SK-N-SH treated with all-trans-retinoic acid at 6 μM for 48 hours (cell line): ENCODE results near the gene DIP2C.

ENCODE experiments used
- ATAC-seq: fragments of 200-7000 bp; cut with Tn5 transposase; 3 replicates; pipeline ENCODE4 v1.9.1; 2020; ENCODE audit warnings: mild to moderate bottlenecking, moderate library complexity
- ARNTL ChIP-seq: fragments of 450-650 bp; formaldehyde crosslinking; IDR thresholded peaks from 2 replicates; pipeline ENCODE4 v1.5.0; 2020; ENCODE audit warnings: low read depth, mild to moderate bottlenecking, moderate library complexity, borderline replicate concordance
- BACH2 ChIP-seq: fragments of 250-450 bp; sonication (Bioruptor Pico); IDR thresholded peaks from 2 replicates; pipeline ENCODE4 v1.9.0; 2021; ENCODE audit warnings: mild to moderate bottlenecking, borderline replicate concordance
- CSDC2 ChIP-seq: fragments of 250-450 bp; sonication (Bioruptor Pico); IDR thresholded peaks from 2 replicates; pipeline ENCODE4 v1.5.0; 2020; ENCODE audit warnings: mild to moderate bottlenecking, moderate library complexity
- CSRNP3 ChIP-seq: fragments of 250-450 bp; sonication (Bioruptor Pico); IDR thresholded peaks from 2 replicates; pipeline ENCODE4 v1.5.1; 2021; ENCODE audit warnings: mild to moderate bottlenecking, moderate library complexity
- ESRRG ChIP-seq: fragments of 250-450 bp; sonication (Bioruptor Pico); IDR thresholded peaks from 2 replicates; pipeline ENCODE4 v1.6.1; 2021; ENCODE audit warnings: mild to moderate bottlenecking
- GLIS3 ChIP-seq: fragments of 250-450 bp; sonication (Bioruptor Pico); IDR thresholded peaks from 2 replicates; pipeline ENCODE4 v1.5.0; 2020; ENCODE audit warnings: mild to moderate bottlenecking, moderate library complexity
- ISL1 ChIP-seq: fragments of 250-450 bp; sonication (Bioruptor Pico); IDR thresholded peaks from 2 replicates; pipeline ENCODE4 v2.1.2; 2022; ENCODE audit warnings: mild to moderate bottlenecking, moderate library complexity
- OSR1 ChIP-seq: fragments of 250-450 bp; sonication (Bioruptor Pico); IDR thresholded peaks from 2 replicates; pipeline ENCODE4 v1.8.0; 2022; ENCODE audit warnings: moderate library complexity, mild to moderate bottlenecking, inconsistent platforms
- PATZ1 ChIP-seq: fragments of 250-450 bp; sonication (Bioruptor Pico); IDR thresholded peaks from 2 replicates; pipeline ENCODE4 v1.8.0; 2020; ENCODE audit warnings: mild to moderate bottlenecking, moderate library complexity, borderline replicate concordance
- RARB ChIP-seq: fragments of 250-450 bp; sonication (Bioruptor Pico); IDR thresholded peaks from 2 replicates; pipeline ENCODE4 v1.8.0; 2021; ENCODE audit warnings: mild to moderate bottlenecking, moderate library complexity
- SNAI2 ChIP-seq: fragments of 250-450 bp; sonication (Bioruptor Pico); IDR thresholded peaks from 2 replicates; pipeline ENCODE4 v1.5.0; 2020; ENCODE audit warnings: mild to moderate bottlenecking, moderate library complexity
- TCF4 ChIP-seq: fragments of 250-450 bp; sonication (Bioruptor Pico); IDR thresholded peaks from 2 replicates; pipeline ENCODE4 v1.8.0; 2021; ENCODE audit warnings: mild to moderate bottlenecking, moderate library complexity, borderline replicate concordance
- TOX ChIP-seq: fragments of 250-450 bp; sonication (Bioruptor Pico); IDR thresholded peaks from 2 replicates; pipeline ENCODE4 v1.8.0; 2021; ENCODE audit warnings: mild to moderate bottlenecking, moderate library complexity, borderline replicate concordance
- TSHZ2 ChIP-seq: fragments of 250-450 bp; sonication (Bioruptor Pico); IDR thresholded peaks from 2 replicates; pipeline ENCODE4 v1.5.0; 2020; ENCODE audit warnings: mild to moderate bottlenecking, moderate library complexity
- ZC3H10 ChIP-seq: fragments of 250-450 bp; sonication (Bioruptor Pico); IDR thresholded peaks from 2 replicates; pipeline ENCODE4 v1.5.1; 2021; ENCODE audit warnings: mild to moderate bottlenecking, moderate library complexity
- ZNF70 ChIP-seq: fragments of 450-650 bp; formaldehyde crosslinking; IDR thresholded peaks from 2 replicates; pipeline ENCODE4 v1.5.0; 2020; ENCODE audit warnings: mild to moderate bottlenecking, moderate library complexity
- ZNF8 ChIP-seq: fragments of 450-650 bp; formaldehyde crosslinking; IDR thresholded peaks from 2 replicates; pipeline ENCODE4 v1.5.0; 2020; ENCODE audit warnings: mild to moderate bottlenecking, moderate library complexity

The DIP2C gene

GRCh38 chr10:226018-226417 is 463.4 kb downstream of the DIP2C start:
- no peak for ATAC-seq
- no peak for TF ChIP-seq ZC3H10 (CRISPR knock-in tag)
- TF ChIP-seq SNAI2 (CRISPR knock-in tag), result no peak
- TF ChIP-seq OSR1 (CRISPR knock-in tag), result no peak
- no peak for TF ChIP-seq TOX (CRISPR knock-in tag)
- no peak for TF ChIP-seq PATZ1 (CRISPR knock-in tag)
- TF ChIP-seq ZNF8 (CRISPR knock-in tag), result no peak
- no peak for TF ChIP-seq ZNF70
- TF ChIP-seq ARNTL (CRISPR knock-in tag), result no peak
- no peak for TF ChIP-seq CSRNP3 (CRISPR knock-in tag)
- no peak for TF ChIP-seq CSDC2 (CRISPR knock-in tag)
- no peak for TF ChIP-seq TSHZ2 (CRISPR knock-in tag)
- TF ChIP-seq, all 23 proteins: peak for 0

- TF ChIP-seq ISL1 (CRISPR knock-in tag) (no peak), BACH2 (CRISPR knock-in tag) (no peak), TCF4 (CRISPR knock-in tag) (no peak), ZC3H10 (CRISPR knock-in tag) (no peak), ESRRG (CRISPR knock-in tag) (no peak), RARB (CRISPR knock-in tag) (no peak), CSDC2 (CRISPR knock-in tag) (no peak), GLIS3 (no peak)
- no peak for ATAC-seq
These were observed 464.9 kb downstream of the DIP2C start for GRCh38 chr10:224571-224970.
